Type B pancreatic cell (in vitro differentiated cells): ENCODE measurements around the gene EPHB6. TPM values are rescaled to one million over a fixed set of nuclear protein-coding genes. Genes with fewer than 3 reads are reported as not detected.

Experiments used
- DNase-seq: peaks from one replicate; pipeline ENCODE4 v3.0.0; 2021; ENCODE audit warnings: mixed read lengths; ENCODE audit not compliant: unreplicated experiment; ENCODE audit errors: extremely low spot score
- H3K27ac Mint-ChIP-seq: 2 replicates; pipeline ENCODE4 v1.8.0; 2021; ENCODE audit warnings: mild to moderate bottlenecking, mixed read lengths
- H3K27me3 Mint-ChIP-seq: 2 replicates; pipeline ENCODE4 v1.8.0; 2021; ENCODE audit warnings: mixed read lengths
- H3K36me3 Mint-ChIP-seq: 2 replicates; pipeline ENCODE4 v1.8.0; 2021; ENCODE audit warnings: mixed read lengths
- H3K4me1 Mint-ChIP-seq: one replicate; pipeline ENCODE4 v1.8.0; 2021; ENCODE audit warnings: mixed read lengths; ENCODE audit not compliant: unreplicated experiment
- H3K4me3 Mint-ChIP-seq: 2 replicates; pipeline ENCODE4 v1.8.0; 2021; ENCODE audit warnings: mild to moderate bottlenecking, mixed read lengths
- H3K9me3 Mint-ChIP-seq: 2 replicates; pipeline ENCODE4 v1.8.0; 2021; ENCODE audit warnings: mixed read lengths
- total RNA-seq: library from RNA; stranded (reverse); gene quantifications from 2 replicates; pipeline ENCODE4 v1.2.1, GENCODE V29; 2021; ENCODE audit warnings: low replicate concordance
- TF ChIP-seq, protein P1 (sequence below): fragments of 200-600 bp; sonication (generic); conservative IDR thresholded peaks from 2 replicates; pipeline ENCODE4 v1.5.0; 2021; ENCODE audit warnings: antibody characterized with exemption, mild to moderate bottlenecking

The EPHB6 gene
- total RNA-seq, 1 donor from 2014 or later = 8.4 TPM

DNA sequence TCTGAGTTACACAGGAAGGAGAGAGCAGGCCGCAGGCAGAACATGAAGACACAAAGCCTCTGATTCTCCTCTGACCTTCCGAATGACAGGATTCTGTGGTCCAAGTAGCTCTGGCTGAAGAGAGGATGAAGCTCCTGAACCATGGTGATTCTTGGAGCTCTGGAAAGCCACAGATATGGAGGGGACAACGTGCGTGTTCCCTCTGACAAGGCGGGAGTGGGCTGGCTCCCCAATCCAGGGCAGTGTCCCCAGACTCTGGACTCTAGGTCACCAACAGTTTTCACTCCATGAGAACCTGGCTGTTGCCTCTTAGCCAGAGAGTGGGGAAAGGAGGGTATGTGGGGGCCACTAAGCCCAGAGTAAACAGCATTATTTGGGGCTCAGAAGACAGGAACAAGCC, 38.1 kb downstream of the EPHB6 start:
- no peaks in the 10 kb centered on the region for H3K9me3 Mint-ChIP-seq
- no peak overlapping the region for H3K4me3 Mint-ChIP-seq
- TF ChIP-seq, protein P1, sequence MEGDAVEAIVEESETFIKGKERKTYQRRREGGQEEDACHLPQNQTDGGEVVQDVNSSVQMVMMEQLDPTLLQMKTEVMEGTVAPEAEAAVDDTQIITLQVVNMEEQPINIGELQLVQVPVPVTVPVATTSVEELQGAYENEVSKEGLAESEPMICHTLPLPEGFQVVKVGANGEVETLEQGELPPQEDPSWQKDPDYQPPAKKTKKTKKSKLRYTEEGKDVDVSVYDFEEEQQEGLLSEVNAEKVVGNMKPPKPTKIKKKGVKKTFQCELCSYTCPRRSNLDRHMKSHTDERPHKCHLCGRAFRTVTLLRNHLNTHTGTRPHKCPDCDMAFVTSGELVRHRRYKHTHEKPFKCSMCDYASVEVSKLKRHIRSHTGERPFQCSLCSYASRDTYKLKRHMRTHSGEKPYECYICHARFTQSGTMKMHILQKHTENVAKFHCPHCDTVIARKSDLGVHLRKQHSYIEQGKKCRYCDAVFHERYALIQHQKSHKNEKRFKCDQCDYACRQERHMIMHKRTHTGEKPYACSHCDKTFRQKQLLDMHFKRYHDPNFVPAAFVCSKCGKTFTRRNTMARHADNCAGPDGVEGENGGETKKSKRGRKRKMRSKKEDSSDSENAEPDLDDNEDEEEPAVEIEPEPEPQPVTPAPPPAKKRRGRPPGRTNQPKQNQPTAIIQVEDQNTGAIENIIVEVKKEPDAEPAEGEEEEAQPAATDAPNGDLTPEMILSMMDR = no peak
- H3K36me3 Mint-ChIP-seq = no peaks in the 10 kb centered on the region
- no peak for DNase-seq
- H3K27ac Mint-ChIP-seq = no peak overlapping the region
- peaks cover 9% of the 10 kb centered on the region for H3K4me1 Mint-ChIP-seq
- no peaks in the 10 kb centered on the region for H3K27me3 Mint-ChIP-seq

- Mint-ChIP-seq H3K4me3 (no peak overlapping the region), H3K27me3 (peaks cover 3% of the 10 kb centered on the region), H3K9me3 (no peaks in the 10 kb centered on the region), H3K36me3 (no peaks in the 10 kb centered on the region), H3K4me1 (peaks cover 7% of the 10 kb centered on the region), H3K27ac (no peak overlapping the region)
- DNase-seq = peak; percentile 50
- TF ChIP-seq, protein P1 = no peak
These were observed 39.5 kb downstream of the EPHB6 start for GRCh38 chr7:142894112-142894984.

DNA sequence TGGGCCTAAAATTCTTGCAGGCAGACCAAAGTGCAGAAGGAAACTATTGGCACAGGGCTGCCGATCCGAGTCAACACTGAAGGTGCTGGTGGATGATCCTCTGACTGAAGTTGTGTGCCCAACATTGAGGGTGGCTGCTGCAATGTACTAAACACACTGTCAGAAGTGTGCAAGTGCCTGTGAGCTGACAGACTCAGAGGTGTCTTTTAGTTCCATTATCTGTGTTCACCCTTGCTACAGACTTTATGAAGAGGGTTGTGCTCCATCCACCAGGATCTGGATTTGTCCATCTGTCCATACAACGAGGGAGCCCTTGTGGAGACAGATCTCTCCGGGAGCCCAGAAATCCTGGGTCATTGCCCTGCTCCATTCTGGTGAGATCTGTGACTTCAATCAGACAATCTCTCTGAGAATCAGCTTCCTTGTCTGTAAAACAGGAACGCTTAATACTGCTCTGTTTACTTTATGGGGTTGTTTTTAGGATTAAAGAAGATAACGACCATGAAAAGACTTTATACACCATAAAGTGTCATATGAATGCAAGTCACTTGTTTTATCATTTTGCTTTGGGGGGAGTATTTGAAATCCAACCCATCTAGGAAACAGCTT, 40.2 kb downstream of the EPHB6 start:
- DNase-seq = peak; percentile 34
- no peaks in the 10 kb centered on the region for H3K36me3 Mint-ChIP-seq
- H3K27ac Mint-ChIP-seq = no peak overlapping the region

GRCh38 chr7:142896151-142896550, 41.3 kb downstream of the EPHB6 start:
- no peak for DNase-seq
- Mint-ChIP-seq H3K36me3 (no peaks in the 10 kb centered on the region), H3K4me1 (peaks cover under 1% of the 10 kb centered on the region), H3K9me3 (no peaks in the 10 kb centered on the region), H3K4me3 (no peak overlapping the region), H3K27ac (no peak overlapping the region), H3K27me3 (peaks cover 3% of the 10 kb centered on the region)
- TF ChIP-seq, protein P1 = no peak

More for the DNA sequence above, 40.2 kb downstream of the EPHB6 start:
- no peak overlapping the region for H3K4me3 Mint-ChIP-seq
- no peaks in the 10 kb centered on the region for H3K9me3 Mint-ChIP-seq
- H3K27me3 Mint-ChIP-seq = peaks cover 3% of the 10 kb centered on the region
- peaks cover 5% of the 10 kb centered on the region for H3K4me1 Mint-ChIP-seq
- TF ChIP-seq, protein P1 = no peak

DNA sequence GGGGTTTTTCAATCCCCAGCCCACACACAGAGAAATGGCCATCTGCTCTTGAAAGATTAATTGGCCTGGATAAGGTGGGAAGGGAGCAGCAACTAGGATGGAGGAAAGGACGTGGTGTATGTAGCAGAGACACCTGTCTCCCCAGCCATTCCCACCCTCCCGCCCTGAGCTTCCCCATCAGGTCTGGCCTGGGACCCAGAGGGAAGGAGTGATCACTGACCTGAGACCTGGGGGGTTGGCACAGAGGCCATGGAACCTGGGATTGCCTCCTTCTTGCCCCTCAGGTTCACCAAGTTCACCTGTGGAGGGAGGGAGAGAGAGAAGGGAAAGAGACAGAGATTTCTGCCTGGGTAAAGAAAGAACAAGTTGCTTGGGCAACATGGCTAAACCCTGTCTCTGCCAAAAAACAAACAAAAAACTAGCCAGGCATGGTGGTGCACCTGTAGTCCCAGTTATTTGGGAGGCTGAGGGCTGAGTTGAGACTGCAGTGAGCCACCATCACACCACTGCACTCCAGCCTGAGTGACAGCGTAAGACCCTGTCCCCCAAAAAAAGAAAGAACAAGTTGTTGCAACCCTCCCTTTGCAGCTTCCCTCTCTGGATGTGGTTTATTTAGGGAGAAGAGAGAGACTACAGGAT, 42.0 kb downstream of the EPHB6 start:
- TF ChIP-seq, protein P1 = no peak
- Mint-ChIP-seq H3K4me3 (no peak overlapping the region), H3K27me3 (peaks cover 3% of the 10 kb centered on the region), H3K9me3 (no peaks in the 10 kb centered on the region), H3K4me1 (no peaks in the 10 kb centered on the region), H3K36me3 (no peaks in the 10 kb centered on the region), H3K27ac (no peak overlapping the region)
- DNase-seq = peak; percentile 8
